GM23338 (cell line): ENCODE data around the gene EIF2AK3. TPM values are rescaled to one million over a fixed set of nuclear protein-coding genes. Genes with fewer than 3 reads are reported as not detected.

ENCODE experiments used
- ATAC-seq: fragments of 200-7000 bp; cut with Tn5 transposase; 3 replicates; pipeline ENCODE4 v1.9.1; 2020
- DNase-seq: peaks from one replicate; pipeline ENCODE4 v3.0.0-alpha.2; 2015; ENCODE audit warnings: low spot score
- H2AFZ ChIP-seq: fragments of 200-600 bp; sonication (generic); 2 replicates; pipeline ENCODE4 v1.8.0; 2016; ENCODE audit warnings: antibody characterized with exemption, mild to moderate bottlenecking, moderate library complexity
- H3F3A ChIP-seq: fragments of 200-600 bp; sonication (generic); replicated peaks from 2 replicates; pipeline ENCODE4 v1.8.0; 2017; ENCODE audit warnings: antibody characterized with exemption, mixed run types, low read depth
- H3K27ac ChIP-seq: fragments of 200-600 bp; sonication (generic); 2 replicates; pipeline ENCODE4 v1.6.1; 2016; ENCODE audit warnings: low read depth
- H3K27me3 ChIP-seq: fragments of 200-600 bp; sonication (generic); 2 replicates; pipeline ENCODE4 v1.8.0; 2016; ENCODE audit warnings: mild to moderate bottlenecking, mixed run types, moderate library complexity; ENCODE audit not compliant: insufficient read depth
- H3K36me3 ChIP-seq: fragments of 200-600 bp; sonication (generic); 2 replicates; pipeline ENCODE4 v1.8.0; 2016; ENCODE audit warnings: mild to moderate bottlenecking; ENCODE audit not compliant: insufficient read depth
- H3K4me1 ChIP-seq: fragments of 200-600 bp; sonication (generic); 2 replicates; pipeline ENCODE4 v1.8.0; 2016; ENCODE audit warnings: mild to moderate bottlenecking, moderate library complexity; ENCODE audit not compliant: insufficient read depth
- H3K4me2 ChIP-seq: fragments of 200-600 bp; sonication (generic); 2 replicates; pipeline ENCODE4 v1.7.1; 2017; ENCODE audit warnings: mixed run types
- H3K4me3 ChIP-seq: fragments of 200-600 bp; sonication (generic); 2 replicates; pipeline ENCODE4 v1.6.1; 2016; ENCODE audit warnings: mixed run types
- H3K79me2 ChIP-seq: fragments of 200-600 bp; sonication (generic); replicated peaks from 2 replicates; pipeline ENCODE4 v1.8.0; 2017; ENCODE audit warnings: mild to moderate bottlenecking; ENCODE audit not compliant: insufficient read depth
- H3K9me2 ChIP-seq: fragments of 200-600 bp; sonication (generic); 2 replicates; pipeline ENCODE4 v1.8.0; 2017; ENCODE audit not compliant: insufficient read depth
- H4K20me1 ChIP-seq: fragments of 200-600 bp; sonication (generic); replicated peaks from 2 replicates; pipeline ENCODE4 v1.8.0; 2017; ENCODE audit warnings: mild to moderate bottlenecking; ENCODE audit not compliant: insufficient read depth
- H3K27ac Mint-ChIP-seq: 2 replicates; pipeline ENCODE4 v1.8.0; 2020; ENCODE audit warnings: inconsistent platforms, mild to moderate bottlenecking, moderate library complexity, mixed read lengths
- H3K27me3 Mint-ChIP-seq: 3 replicates; pipeline ENCODE4 v1.8.0; 2022; ENCODE audit warnings: low read depth, mild to moderate bottlenecking, moderate library complexity, mixed read lengths, inconsistent platforms; ENCODE audit not compliant: insufficient read depth, poor library complexity
- H3K36me3 Mint-ChIP-seq: 3 replicates; pipeline ENCODE4 v1.8.0; 2021; ENCODE audit warnings: low read depth, mild to moderate bottlenecking, inconsistent platforms, moderate library complexity, mixed read lengths
- H3K4me1 Mint-ChIP-seq: 3 replicates; pipeline ENCODE4 v1.8.0; 2020; ENCODE audit warnings: mild to moderate bottlenecking, inconsistent platforms, mixed read lengths
- H3K4me3 Mint-ChIP-seq: 3 replicates; pipeline ENCODE4 v1.8.0; 2021; ENCODE audit warnings: moderate library complexity, mild to moderate bottlenecking, inconsistent platforms, mixed read lengths
- H3K9me3 Mint-ChIP-seq: 3 replicates; pipeline ENCODE4 v1.8.0; 2020; ENCODE audit warnings: moderate library complexity, mild to moderate bottlenecking, inconsistent platforms, mixed read lengths
- CREB1 ChIP-seq: fragments of 250-450 bp; sonication (Bioruptor Pico); IDR thresholded peaks from 2 replicates; pipeline ENCODE4 v1.5.0; 2020; ENCODE audit warnings: low read depth, mild to moderate bottlenecking, moderate library complexity
- CTCF ChIP-seq, 2 experiments: fragments of 200-600 bp in 1 of 2; sonication (generic) in 1 of 2; conservative IDR thresholded peaks; 2 replicates each; pipeline versions ENCODE4 v1.5.1 to v1.6.1; 2016 to 2017; ENCODE audit warnings: antibody characterized with exemption in 2 of 2, low read depth in 2 of 2, mild to moderate bottlenecking in 2 of 2, moderate library complexity in 1 of 2
- EZH2 ChIP-seq: fragments of 200-600 bp; sonication (generic); IDR thresholded peaks from one replicate; pipeline ENCODE4 v1.8.0; 2017; ENCODE audit warnings: antibody characterized with exemption, mild to moderate bottlenecking, low read depth; ENCODE audit not compliant: unreplicated experiment
- EZH2phosphoT487 ChIP-seq: fragments of 200-600 bp; sonication (generic); IDR thresholded peaks from one replicate; pipeline ENCODE4 v1.8.1; 2018; ENCODE audit warnings: antibody characterized with exemption; ENCODE audit not compliant: unreplicated experiment
- JUNB ChIP-seq: IDR thresholded peaks from one replicate; pipeline ENCODE4 v1.6.1; 2016; ENCODE audit warnings: antibody characterized with exemption; ENCODE audit not compliant: unreplicated experiment
- NANOG ChIP-seq: IDR thresholded peaks from 2 replicates; pipeline ENCODE4 v1.6.1; 2016; ENCODE audit warnings: antibody characterized with exemption, borderline replicate concordance
- POLR2AphosphoS5 ChIP-seq: IDR thresholded peaks from 2 replicates; pipeline ENCODE4 v1.6.1; 2016; ENCODE audit warnings: antibody characterized with exemption, low read depth
- STAT1 ChIP-seq: IDR thresholded peaks from one replicate; pipeline ENCODE4 v1.6.1; 2016; ENCODE audit warnings: antibody characterized with exemption; ENCODE audit not compliant: unreplicated experiment
- ZNF114 ChIP-seq: fragments of 250-450 bp; sonication (Bioruptor Pico); IDR thresholded peaks from 2 replicates; pipeline ENCODE4 v1.5.0; 2020; ENCODE audit warnings: mild to moderate bottlenecking, moderate library complexity
- ZNF331 ChIP-seq: fragments of 250-450 bp; sonication (Bioruptor Pico); IDR thresholded peaks from 2 replicates; pipeline ENCODE4 v1.5.0; 2020; ENCODE audit warnings: low read depth, mild to moderate bottlenecking, moderate library complexity
- ZNF462 ChIP-seq: fragments of 250-450 bp; sonication (Bioruptor Pico); IDR thresholded peaks from 2 replicates; pipeline ENCODE4 v1.5.0; 2020; ENCODE audit warnings: mild to moderate bottlenecking, moderate library complexity
- polyA plus RNA-seq: library from polyadenylated mRNA; unstranded; fragments of >200 nt; fragmentation: Nextera tagmentation; extraction: Ambion mirVana; gene quantifications from 2 replicates; pipeline ENCODE4 v1.2.1, GENCODE V29; 2016
- total RNA-seq: library from RNA; depleted of rRNA; stranded (reverse); fragments of >200 nt; shearing (Covaris generic); gene quantifications from 2 replicates; pipeline ENCODE4 v1.2.3, GENCODE V29; 2014
- TF ChIP-seq, protein P1 (sequence below): IDR thresholded peaks from 2 replicates; pipeline ENCODE4 v1.6.1; 2016; ENCODE audit warnings: antibody characterized with exemption
- TF ChIP-seq, protein P2 (sequence below): IDR thresholded peaks from one replicate; pipeline ENCODE4 v1.6.1; 2018; ENCODE audit warnings: antibody characterized with exemption; ENCODE audit not compliant: unreplicated experiment

Gene EIF2AK3
- total and polyA plus RNA-seq, 2 experiments from 2014 or later: 5.9 to 24.2 TPM

- Mint-ChIP-seq H3K27ac (no peak overlapping the region; the same call in 1 of the 2 replicates), H3K9me3 (no peaks in the 10 kb centered on the region), H3K36me3 (no peaks in the 10 kb centered on the region), H3K4me1 (peaks cover 42% of the 10 kb centered on the region), H3K4me3 (no peak overlapping the region), H3K27me3 (peaks cover 5% of the 10 kb centered on the region)
- no peaks in the 10 kb centered on the region for H3K36me3 ChIP-seq
- no peaks in the 10 kb centered on the region for H3K79me2 ChIP-seq
- H3K27ac ChIP-seq: no peak overlapping the region
- TF ChIP-seq ZNF114 (CRISPR knock-in tag): no peak
- no peak for TF ChIP-seq ZNF462
- TF ChIP-seq, protein P1, sequence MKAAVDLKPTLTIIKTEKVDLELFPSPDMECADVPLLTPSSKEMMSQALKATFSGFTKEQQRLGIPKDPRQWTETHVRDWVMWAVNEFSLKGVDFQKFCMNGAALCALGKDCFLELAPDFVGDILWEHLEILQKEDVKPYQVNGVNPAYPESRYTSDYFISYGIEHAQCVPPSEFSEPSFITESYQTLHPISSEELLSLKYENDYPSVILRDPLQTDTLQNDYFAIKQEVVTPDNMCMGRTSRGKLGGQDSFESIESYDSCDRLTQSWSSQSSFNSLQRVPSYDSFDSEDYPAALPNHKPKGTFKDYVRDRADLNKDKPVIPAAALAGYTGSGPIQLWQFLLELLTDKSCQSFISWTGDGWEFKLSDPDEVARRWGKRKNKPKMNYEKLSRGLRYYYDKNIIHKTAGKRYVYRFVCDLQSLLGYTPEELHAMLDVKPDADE: no peak
- no peak for TF ChIP-seq CREB1 (CRISPR knock-in tag)
- no peak for TF ChIP-seq ZNF331 (CRISPR knock-in tag)
- no peak for TF ChIP-seq EZH2
- no peak for TF ChIP-seq NANOG
- TF ChIP-seq, protein P2, sequence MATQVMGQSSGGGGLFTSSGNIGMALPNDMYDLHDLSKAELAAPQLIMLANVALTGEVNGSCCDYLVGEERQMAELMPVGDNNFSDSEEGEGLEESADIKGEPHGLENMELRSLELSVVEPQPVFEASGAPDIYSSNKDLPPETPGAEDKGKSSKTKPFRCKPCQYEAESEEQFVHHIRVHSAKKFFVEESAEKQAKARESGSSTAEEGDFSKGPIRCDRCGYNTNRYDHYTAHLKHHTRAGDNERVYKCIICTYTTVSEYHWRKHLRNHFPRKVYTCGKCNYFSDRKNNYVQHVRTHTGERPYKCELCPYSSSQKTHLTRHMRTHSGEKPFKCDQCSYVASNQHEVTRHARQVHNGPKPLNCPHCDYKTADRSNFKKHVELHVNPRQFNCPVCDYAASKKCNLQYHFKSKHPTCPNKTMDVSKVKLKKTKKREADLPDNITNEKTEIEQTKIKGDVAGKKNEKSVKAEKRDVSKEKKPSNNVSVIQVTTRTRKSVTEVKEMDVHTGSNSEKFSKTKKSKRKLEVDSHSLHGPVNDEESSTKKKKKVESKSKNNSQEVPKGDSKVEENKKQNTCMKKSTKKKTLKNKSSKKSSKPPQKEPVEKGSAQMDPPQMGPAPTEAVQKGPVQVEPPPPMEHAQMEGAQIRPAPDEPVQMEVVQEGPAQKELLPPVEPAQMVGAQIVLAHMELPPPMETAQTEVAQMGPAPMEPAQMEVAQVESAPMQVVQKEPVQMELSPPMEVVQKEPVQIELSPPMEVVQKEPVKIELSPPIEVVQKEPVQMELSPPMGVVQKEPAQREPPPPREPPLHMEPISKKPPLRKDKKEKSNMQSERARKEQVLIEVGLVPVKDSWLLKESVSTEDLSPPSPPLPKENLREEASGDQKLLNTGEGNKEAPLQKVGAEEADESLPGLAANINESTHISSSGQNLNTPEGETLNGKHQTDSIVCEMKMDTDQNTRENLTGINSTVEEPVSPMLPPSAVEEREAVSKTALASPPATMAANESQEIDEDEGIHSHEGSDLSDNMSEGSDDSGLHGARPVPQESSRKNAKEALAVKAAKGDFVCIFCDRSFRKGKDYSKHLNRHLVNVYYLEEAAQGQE: no peak
- TF ChIP-seq STAT1: no peak
- no peak for TF ChIP-seq JUNB
- no peak for TF ChIP-seq POLR2AphosphoS5
- TF ChIP-seq CTCF (conservative IDR thresholded peaks at IDR 0.05; ENCODE audit: low read depth in 2 of 2): no peak
- TF ChIP-seq EZH2phosphoT487: no peak
- peaks cover 37% of the 10 kb centered on the region for H3K4me1 ChIP-seq
- H3K9me2 ChIP-seq: no peaks in the 10 kb centered on the region
- H3K4me2 ChIP-seq: no peak overlapping the region
- no peak overlapping the region for H3K4me3 ChIP-seq
- no peaks in the 10 kb centered on the region for H4K20me1 ChIP-seq
- H3F3A ChIP-seq: no peaks in the 10 kb centered on the region
- no peaks in the 10 kb centered on the region for H3K27me3 ChIP-seq
- no peak overlapping the region for H2AFZ ChIP-seq
- DNase-seq: no peak
- ATAC-seq: no peak
Observed at GRCh38 chr2:88632569-88632968, 5.3 kb upstream of the EIF2AK3 start.
